Suprapubic skin (tissue), 4 donors: Measurements from ENCODE around the gene ARPC1B.

Source experiments
- EP300 ChIP-seq: sonication (generic); formaldehyde crosslinking; IDR thresholded peaks from one replicate; pipeline ENCODE4 v1.6.1; 2017; ENCODE audit warnings: antibody characterized with exemption
- POLR2AphosphoS5 ChIP-seq, 3 donors: sonication (generic); formaldehyde crosslinking; IDR thresholded peaks; one replicate each; pipeline ENCODE4 v1.6.1; 2017; ENCODE audit warnings: antibody characterized with exemption in 3 of 3
- TF ChIP-seq, protein P1 (sequence below), 2 donors: fragments of 200-600 bp in 1 of 2; fragments of 450-650 bp in 1 of 2; sonication (generic) in 1 of 2; IDR thresholded peaks; one replicate each; pipeline ENCODE4 v1.5.1; 2016 to 2019; ENCODE audit warnings: antibody characterized with exemption in 2 of 2, mild to moderate bottlenecking in 1 of 2, moderate library complexity in 1 of 2

DNA sequence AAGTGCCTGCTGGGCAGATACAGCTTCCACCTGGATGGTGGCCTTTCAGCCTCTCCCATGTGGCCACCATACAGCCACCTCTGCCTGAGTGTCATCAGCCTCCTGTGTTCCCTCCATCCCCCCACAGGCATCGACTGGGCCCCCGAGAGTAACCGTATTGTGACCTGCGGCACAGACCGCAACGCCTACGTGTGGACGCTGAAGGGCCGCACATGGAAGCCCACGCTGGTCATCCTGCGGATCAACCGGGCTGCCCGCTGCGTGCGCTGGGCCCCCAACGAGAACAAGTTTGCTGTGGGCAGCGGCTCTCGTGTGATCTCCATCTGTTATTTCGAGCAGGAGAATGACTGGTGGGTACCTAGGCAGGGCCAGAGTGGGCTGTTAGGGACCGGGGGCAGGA lies 13.4 kb downstream of the ARPC1B start:
- TF ChIP-seq, protein P1, sequence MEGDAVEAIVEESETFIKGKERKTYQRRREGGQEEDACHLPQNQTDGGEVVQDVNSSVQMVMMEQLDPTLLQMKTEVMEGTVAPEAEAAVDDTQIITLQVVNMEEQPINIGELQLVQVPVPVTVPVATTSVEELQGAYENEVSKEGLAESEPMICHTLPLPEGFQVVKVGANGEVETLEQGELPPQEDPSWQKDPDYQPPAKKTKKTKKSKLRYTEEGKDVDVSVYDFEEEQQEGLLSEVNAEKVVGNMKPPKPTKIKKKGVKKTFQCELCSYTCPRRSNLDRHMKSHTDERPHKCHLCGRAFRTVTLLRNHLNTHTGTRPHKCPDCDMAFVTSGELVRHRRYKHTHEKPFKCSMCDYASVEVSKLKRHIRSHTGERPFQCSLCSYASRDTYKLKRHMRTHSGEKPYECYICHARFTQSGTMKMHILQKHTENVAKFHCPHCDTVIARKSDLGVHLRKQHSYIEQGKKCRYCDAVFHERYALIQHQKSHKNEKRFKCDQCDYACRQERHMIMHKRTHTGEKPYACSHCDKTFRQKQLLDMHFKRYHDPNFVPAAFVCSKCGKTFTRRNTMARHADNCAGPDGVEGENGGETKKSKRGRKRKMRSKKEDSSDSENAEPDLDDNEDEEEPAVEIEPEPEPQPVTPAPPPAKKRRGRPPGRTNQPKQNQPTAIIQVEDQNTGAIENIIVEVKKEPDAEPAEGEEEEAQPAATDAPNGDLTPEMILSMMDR (IDR thresholded peaks at IDR 0.05), result no peak
- no peak for TF ChIP-seq EP300
- no peak for TF ChIP-seq POLR2AphosphoS5 (IDR thresholded peaks at IDR 0.05)
